OCI-LY1 (cell line): ENCODE data around the gene SYT15.

ENCODE experiments used
- H2AFZ ChIP-seq: fragments of 200-600 bp; sonication (generic), shearing (Covaris generic); 2 replicates; pipeline ENCODE4 v1.6.0; 2014; ENCODE audit warnings: antibody characterized with exemption, mild to moderate bottlenecking, low read length
- H3F3A ChIP-seq: fragments of 200-600 bp; sonication (generic), shearing (Covaris generic); 2 replicates; pipeline ENCODE4 v1.6.0; 2014; ENCODE audit warnings: mild to moderate bottlenecking, antibody characterized with exemption, low read length, moderate library complexity; ENCODE audit not compliant: insufficient read depth
- H3K27ac ChIP-seq: fragments of 200-600 bp; sonication (generic); 2 replicates; pipeline ENCODE4 v1.5.1; 2014; ENCODE audit warnings: low read length, mixed run types, mild to moderate bottlenecking, low read depth; ENCODE audit not compliant: poor library complexity, severe bottlenecking
- H3K27me3 ChIP-seq: fragments of 200-600 bp; sonication (generic); 2 replicates; pipeline ENCODE4 v1.6.0; 2014; ENCODE audit warnings: antibody characterized with exemption, mild to moderate bottlenecking, low read length, moderate library complexity; ENCODE audit not compliant: insufficient read depth
- H3K36me3 ChIP-seq: fragments of 200-600 bp; sonication (generic); 2 replicates; pipeline ENCODE4 v1.6.1; 2014; ENCODE audit warnings: mild to moderate bottlenecking, antibody characterized with exemption, low read length, moderate library complexity, mixed read lengths; ENCODE audit not compliant: insufficient read depth
- H3K4me1 ChIP-seq: fragments of 200-600 bp; sonication (generic); 2 replicates; pipeline ENCODE4 v1.5.1; 2014; ENCODE audit warnings: mild to moderate bottlenecking, low read length, moderate library complexity; ENCODE audit not compliant: insufficient read depth, severe bottlenecking
- H3K4me2 ChIP-seq: fragments of 200-600 bp; sonication (generic), shearing (Covaris generic); 2 replicates; pipeline ENCODE4 v1.6.1; 2014; ENCODE audit warnings: low read length
- H3K4me3 ChIP-seq: fragments of 200-600 bp; sonication (generic); 2 replicates; pipeline ENCODE4 v1.5.1; 2014; ENCODE audit warnings: low read length, low read depth, mild to moderate bottlenecking, mixed read lengths; ENCODE audit not compliant: poor library complexity, severe bottlenecking
- H3K79me2 ChIP-seq: fragments of 200-600 bp; shearing (Covaris generic); 2 replicates; pipeline ENCODE4 v1.6.1; 2016; ENCODE audit warnings: mixed run types, low read length, mixed read lengths; ENCODE audit not compliant: insufficient read depth
- H3K9ac ChIP-seq: fragments of 200-600 bp; sonication (generic), shearing (Covaris generic); 2 replicates; pipeline ENCODE4 v1.6.1; 2014; ENCODE audit warnings: mild to moderate bottlenecking, low read length, mixed read lengths
- H3K9me2 ChIP-seq: fragments of 200-600 bp; sonication (generic), shearing (Covaris generic); 2 replicates; pipeline ENCODE4 v1.6.1; 2014; ENCODE audit warnings: low read depth, mild to moderate bottlenecking, low read length, mixed read lengths
- H3K9me3 ChIP-seq: fragments of 200-600 bp; shearing (Covaris generic); 2 replicates; pipeline ENCODE4 v1.6.1; 2014; ENCODE audit warnings: low read length, mixed read lengths
- H4K20me1 ChIP-seq: fragments of 200-600 bp; sonication (generic), shearing (Covaris generic); 2 replicates; pipeline ENCODE4 v1.6.0; 2016; ENCODE audit warnings: mild to moderate bottlenecking, low read length; ENCODE audit not compliant: insufficient read depth
- EZH2 ChIP-seq: fragments of 200-600 bp; sonication (generic), shearing (Covaris generic); IDR thresholded peaks from 2 replicates; pipeline ENCODE4 v1.8.0; 2017; ENCODE audit warnings: borderline replicate concordance, mixed run types, mild to moderate bottlenecking, antibody characterized with exemption, low read length, moderate library complexity, mixed read lengths
- TF ChIP-seq, protein P1 (sequence below): fragments of 200-600 bp; sonication (generic), shearing (Covaris generic); IDR thresholded peaks from 2 replicates; pipeline ENCODE4 v1.5.1; 2017; ENCODE audit warnings: mild to moderate bottlenecking, antibody characterized with exemption, low read length, moderate library complexity, mixed read lengths

The SYT15 gene

DNA sequence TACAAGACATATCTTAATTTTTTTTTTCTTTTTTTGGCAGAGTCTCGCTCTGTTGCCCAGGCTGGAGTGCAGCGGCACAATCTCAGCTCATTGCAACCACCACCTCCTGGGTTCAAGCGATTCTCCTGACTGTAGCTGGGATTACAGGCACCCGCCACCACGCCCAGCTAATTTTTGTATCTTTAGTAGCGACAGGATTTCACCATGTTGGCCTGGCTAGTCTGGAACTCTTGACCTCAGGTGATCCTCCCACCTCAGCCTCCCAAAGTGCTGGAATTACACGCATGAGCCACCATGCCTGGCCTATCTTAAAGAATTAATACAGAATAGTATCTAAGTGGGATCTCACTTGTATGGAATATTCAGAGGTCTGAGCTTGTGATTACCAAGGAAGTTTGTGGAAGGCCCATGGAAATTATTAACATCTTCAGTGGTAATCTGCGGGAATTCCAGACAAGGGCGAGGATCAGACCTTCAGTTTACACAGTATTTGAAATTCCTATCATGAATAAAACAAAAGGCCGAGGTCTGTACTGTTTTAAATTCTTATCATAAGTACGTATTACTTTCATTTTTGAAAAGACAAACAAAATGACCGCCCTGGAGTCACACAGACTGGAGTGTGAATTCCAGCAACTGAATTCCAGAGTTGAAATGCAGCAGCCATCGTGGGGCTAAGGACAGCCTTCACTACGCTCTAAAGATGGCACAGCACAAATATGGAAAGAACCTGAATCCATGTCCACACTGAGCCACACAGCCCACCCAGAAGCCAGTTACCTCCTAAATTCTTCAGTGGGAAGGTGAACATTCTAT lies 39.1 kb upstream of the SYT15 start:
- Histone ChIP-seq H3K9ac (no peak overlapping the region), H3K4me2 (no peak overlapping the region), H3K4me3 (no peak overlapping the region)

DNA sequence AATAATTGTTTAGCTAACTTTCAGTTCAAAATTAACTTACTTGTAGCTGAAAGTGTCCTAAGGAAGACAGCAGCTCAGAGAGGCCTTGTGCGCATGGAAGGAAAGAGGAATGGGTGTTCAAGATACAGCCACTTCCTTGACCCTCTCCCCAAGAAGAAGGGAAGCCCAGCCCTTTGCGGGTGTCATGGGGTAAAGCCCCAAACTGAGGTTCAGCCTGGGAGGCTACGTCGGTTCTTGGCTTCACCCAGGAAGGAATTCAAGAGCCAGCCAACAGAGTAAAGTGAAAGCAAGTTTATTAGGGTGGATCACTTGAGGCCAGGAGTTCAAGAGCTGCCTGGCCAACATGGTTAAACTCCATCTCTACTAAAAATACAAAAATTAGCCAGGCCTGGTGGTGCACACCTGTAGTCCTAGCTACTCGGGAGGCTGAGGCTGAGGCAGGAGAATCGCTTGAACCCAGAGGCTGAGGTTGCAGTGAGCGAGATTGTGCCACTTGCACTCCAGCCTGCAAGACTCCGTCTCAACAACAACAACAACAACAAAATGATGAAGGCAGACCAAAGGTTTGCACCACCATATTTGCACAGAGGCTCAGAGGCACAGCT lies 38.4 kb upstream of the SYT15 start:
- Histone ChIP-seq H3K4me2 (no peak overlapping the region), H3K27ac (no peak overlapping the region), H4K20me1 (no peaks in the 10 kb centered on the region), H2AFZ (no peak overlapping the region), H3K9me2 (no peaks in the 10 kb centered on the region), H3F3A (no peaks in the 10 kb centered on the region), H3K4me3 (no peak overlapping the region), H3K79me2 (no peaks in the 10 kb centered on the region), H3K27me3 (peaks cover 5% of the 10 kb centered on the region; the same call in 1 of the 2 replicates), H3K9ac (no peak overlapping the region), H3K36me3 (no peaks in the 10 kb centered on the region), H3K9me3 (no peaks in the 10 kb centered on the region), H3K4me1 (no peaks in the 10 kb centered on the region)
- TF ChIP-seq, protein P1, sequence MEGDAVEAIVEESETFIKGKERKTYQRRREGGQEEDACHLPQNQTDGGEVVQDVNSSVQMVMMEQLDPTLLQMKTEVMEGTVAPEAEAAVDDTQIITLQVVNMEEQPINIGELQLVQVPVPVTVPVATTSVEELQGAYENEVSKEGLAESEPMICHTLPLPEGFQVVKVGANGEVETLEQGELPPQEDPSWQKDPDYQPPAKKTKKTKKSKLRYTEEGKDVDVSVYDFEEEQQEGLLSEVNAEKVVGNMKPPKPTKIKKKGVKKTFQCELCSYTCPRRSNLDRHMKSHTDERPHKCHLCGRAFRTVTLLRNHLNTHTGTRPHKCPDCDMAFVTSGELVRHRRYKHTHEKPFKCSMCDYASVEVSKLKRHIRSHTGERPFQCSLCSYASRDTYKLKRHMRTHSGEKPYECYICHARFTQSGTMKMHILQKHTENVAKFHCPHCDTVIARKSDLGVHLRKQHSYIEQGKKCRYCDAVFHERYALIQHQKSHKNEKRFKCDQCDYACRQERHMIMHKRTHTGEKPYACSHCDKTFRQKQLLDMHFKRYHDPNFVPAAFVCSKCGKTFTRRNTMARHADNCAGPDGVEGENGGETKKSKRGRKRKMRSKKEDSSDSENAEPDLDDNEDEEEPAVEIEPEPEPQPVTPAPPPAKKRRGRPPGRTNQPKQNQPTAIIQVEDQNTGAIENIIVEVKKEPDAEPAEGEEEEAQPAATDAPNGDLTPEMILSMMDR: no peak
- TF ChIP-seq EZH2: no peak

More for the DNA sequence above, 39.1 kb upstream of the SYT15 start:
- no peak overlapping the region for H2AFZ ChIP-seq
- H3K9me3 ChIP-seq: no peaks in the 10 kb centered on the region
- no peaks in the 10 kb centered on the region for H4K20me1 ChIP-seq
- H3K79me2 ChIP-seq: no peaks in the 10 kb centered on the region
- no peaks in the 10 kb centered on the region for H3K9me2 ChIP-seq
- no peaks in the 10 kb centered on the region for H3K4me1 ChIP-seq
- H3K27me3 ChIP-seq: peaks cover 5% of the 10 kb centered on the region; the same call in 1 of the 2 replicates
- no peaks in the 10 kb centered on the region for H3F3A ChIP-seq
- TF ChIP-seq, protein P1: no peak
- TF ChIP-seq EZH2: no peak
- H3K27ac ChIP-seq: no peak overlapping the region
- no peaks in the 10 kb centered on the region for H3K36me3 ChIP-seq

DNA sequence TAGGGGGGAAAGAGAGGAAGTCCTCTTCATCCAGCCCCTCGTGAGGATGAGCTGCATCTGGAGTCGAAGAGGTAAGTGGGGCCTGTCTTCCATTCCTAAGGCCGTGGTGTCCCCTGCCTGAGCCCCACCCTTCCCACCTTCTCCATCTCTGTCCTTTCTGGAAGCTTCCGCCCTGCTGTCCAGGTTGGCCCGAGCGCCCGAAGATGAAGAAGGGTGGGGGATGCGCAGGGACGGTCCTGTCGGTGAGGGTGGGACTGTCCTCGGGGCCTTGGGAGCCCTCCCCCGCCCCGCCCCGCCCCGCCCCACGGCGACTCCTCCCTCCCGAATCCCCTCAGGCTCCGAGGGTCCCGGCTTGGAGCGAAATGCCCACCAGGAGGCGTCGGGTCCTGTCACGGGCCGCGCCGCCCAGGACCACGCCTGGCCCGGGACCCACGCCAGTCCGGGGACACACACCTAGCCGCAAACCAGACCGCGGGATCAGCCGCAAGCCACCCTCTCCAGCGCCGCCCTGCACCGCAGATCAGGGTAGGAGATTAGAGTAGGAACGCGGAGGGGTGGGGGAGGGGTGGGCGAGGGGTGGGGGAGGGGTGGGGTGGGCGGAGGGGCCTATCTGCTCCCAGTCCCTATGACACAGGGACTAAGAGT lies 37.8 kb upstream of the SYT15 start:
- H3K4me1 ChIP-seq: no peaks in the 10 kb centered on the region
- no peaks in the 10 kb centered on the region for H3K9me3 ChIP-seq
- peaks cover 5% of the 10 kb centered on the region; the same call in 1 of the 2 replicates for H3K27me3 ChIP-seq
- no peak overlapping the region for H2AFZ ChIP-seq
- H3F3A ChIP-seq: no peaks in the 10 kb centered on the region
- H3K9me2 ChIP-seq: no peaks in the 10 kb centered on the region
- no peaks in the 10 kb centered on the region for H3K36me3 ChIP-seq
- no peak overlapping the region for H3K4me2 ChIP-seq
- no peak overlapping the region for H3K9ac ChIP-seq
- no peaks in the 10 kb centered on the region for H3K79me2 ChIP-seq
- no peak overlapping the region for H3K4me3 ChIP-seq
- H3K27ac ChIP-seq: no peak overlapping the region
- TF ChIP-seq, protein P1: no peak
- no peak for TF ChIP-seq EZH2
- no peaks in the 10 kb centered on the region for H4K20me1 ChIP-seq
